ENCODE data around the gene CUEDC2. TPM values are rescaled to one million over a fixed set of nuclear protein-coding genes. Genes with fewer than 3 reads are reported as not detected.

CUEDC2 gene
- total RNA-seq, 4 donors from 2014 or later: 24.0 to 50.9 (median 40.7) TPM

GRCh38 chr10:102436312-102436711, 3.9 kb upstream of the CUEDC2 start:
- TF ChIP-seq, protein P1, sequence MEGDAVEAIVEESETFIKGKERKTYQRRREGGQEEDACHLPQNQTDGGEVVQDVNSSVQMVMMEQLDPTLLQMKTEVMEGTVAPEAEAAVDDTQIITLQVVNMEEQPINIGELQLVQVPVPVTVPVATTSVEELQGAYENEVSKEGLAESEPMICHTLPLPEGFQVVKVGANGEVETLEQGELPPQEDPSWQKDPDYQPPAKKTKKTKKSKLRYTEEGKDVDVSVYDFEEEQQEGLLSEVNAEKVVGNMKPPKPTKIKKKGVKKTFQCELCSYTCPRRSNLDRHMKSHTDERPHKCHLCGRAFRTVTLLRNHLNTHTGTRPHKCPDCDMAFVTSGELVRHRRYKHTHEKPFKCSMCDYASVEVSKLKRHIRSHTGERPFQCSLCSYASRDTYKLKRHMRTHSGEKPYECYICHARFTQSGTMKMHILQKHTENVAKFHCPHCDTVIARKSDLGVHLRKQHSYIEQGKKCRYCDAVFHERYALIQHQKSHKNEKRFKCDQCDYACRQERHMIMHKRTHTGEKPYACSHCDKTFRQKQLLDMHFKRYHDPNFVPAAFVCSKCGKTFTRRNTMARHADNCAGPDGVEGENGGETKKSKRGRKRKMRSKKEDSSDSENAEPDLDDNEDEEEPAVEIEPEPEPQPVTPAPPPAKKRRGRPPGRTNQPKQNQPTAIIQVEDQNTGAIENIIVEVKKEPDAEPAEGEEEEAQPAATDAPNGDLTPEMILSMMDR (IDR thresholded peaks at IDR 0.05; ENCODE audit: low read depth): no peak

DNA sequence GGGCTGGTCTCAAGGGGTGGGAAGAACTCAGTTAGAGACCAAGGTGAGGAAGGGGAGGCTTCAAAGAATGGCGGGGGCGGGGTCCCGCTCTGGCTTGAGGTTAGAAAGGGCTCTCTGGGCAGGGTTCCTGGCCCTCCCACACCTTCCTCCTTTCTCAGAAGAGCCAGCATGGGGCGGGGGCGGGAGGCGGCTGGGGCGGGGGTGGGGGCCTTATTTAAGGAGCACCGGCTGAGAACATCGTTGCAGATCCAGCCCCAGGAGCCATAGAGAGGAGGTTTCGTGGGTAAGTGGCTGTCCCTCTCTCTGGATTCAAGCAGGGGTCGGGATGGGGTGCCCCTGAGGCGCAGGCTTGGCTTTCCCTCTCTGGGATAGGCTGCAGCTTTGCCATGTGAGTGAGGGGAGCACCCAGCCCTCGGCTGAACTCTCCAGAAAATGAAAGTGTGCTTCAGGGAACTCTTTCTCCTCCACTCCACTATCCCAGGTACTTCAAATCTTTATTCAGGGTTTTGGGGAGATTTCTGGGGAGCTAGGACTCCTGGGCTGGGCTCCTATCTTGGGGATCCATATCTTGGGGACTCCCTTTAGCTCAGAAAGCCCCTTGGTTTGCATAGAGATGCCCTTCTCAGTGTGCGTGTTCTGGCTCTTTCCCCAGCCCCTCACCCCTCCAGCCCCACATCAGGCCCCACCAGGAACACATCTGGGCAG, 3.3 kb upstream of the CUEDC2 start:
- TF ChIP-seq, protein P1 (IDR thresholded peaks at IDR 0.05; ENCODE audit: low read depth): no peak

DNA sequence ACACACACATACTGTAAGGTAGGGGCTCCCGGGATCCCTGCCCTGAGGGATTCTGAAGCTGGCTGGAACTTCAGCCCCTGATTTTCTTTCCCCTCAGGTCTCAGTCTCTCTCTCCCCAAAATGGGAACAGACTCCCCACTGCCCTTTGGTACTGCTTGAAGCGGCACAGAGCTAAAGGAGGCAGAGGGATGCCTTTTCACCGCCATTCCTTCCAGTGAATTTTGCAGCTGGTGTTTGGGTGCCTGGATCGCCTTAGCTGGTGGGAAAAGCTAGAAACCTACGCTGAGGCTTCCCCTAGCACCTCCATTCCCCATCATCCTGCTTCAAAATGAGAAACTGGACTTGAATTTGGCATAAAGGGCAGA, 2.7 kb upstream of the CUEDC2 start:
- TF ChIP-seq, protein P1 (IDR thresholded peaks at IDR 0.05; ENCODE audit: low read depth): no peak

GRCh38 chr10:102434394-102435132, 2.2 kb upstream of the CUEDC2 start:
- TF ChIP-seq, protein P1 (IDR thresholded peaks at IDR 0.05; ENCODE audit: low read depth): no peak

- TF ChIP-seq, protein P1 (IDR thresholded peaks at IDR 0.05; ENCODE audit: low read depth): no peak
These were observed 1.3 kb upstream of the CUEDC2 start for GRCh38 chr10:102433619-102434046.

- TF ChIP-seq, protein P1 (IDR thresholded peaks at IDR 0.05; ENCODE audit: low read depth): no peak
These were observed 786 bp downstream of the CUEDC2 start for GRCh38 chr10:102431452-102432124.

- TF ChIP-seq, protein P1 (IDR thresholded peaks at IDR 0.05; ENCODE audit: low read depth): no peak
These were observed 2.9 kb downstream of the CUEDC2 start for GRCh38 chr10:102429468-102429867.
